ENCODE data around the gene OTUD1.

The OTUD1 gene

GRCh38 chr10:23453465-23453864, 14.6 kb downstream of the OTUD1 start:
- no peak for DNase-seq (ENCODE audit: low read depth)
- TF ChIP-seq POLR2A (IDR thresholded peaks at IDR 0.05; ENCODE audit: extremely low read depth, insufficient read length), result no peak
- no peak for TF ChIP-seq MYC (IDR thresholded peaks at IDR 0.05; ENCODE audit: low read depth, low read length)
- no peak for TF ChIP-seq CTCF (IDR thresholded peaks at IDR 0.05; ENCODE audit: low read depth, low read length)
- no peak for TF ChIP-seq MAX (IDR thresholded peaks at IDR 0.05; ENCODE audit: low read depth, low read length)
- no peak overlapping the region for H3K4me3 ChIP-seq (ENCODE audit: low read depth, low read length)

- DNase-seq (ENCODE audit: low read depth), result no peak
- TF ChIP-seq MAX (IDR thresholded peaks at IDR 0.05; ENCODE audit: low read depth, low read length) (no peak), MYC (IDR thresholded peaks at IDR 0.05; ENCODE audit: low read depth, low read length) (no peak), CTCF (IDR thresholded peaks at IDR 0.05; ENCODE audit: low read depth, low read length) (no peak), POLR2A (IDR thresholded peaks at IDR 0.05; ENCODE audit: extremely low read depth, insufficient read length) (no peak)
- no peak overlapping the region for H3K4me3 ChIP-seq (ENCODE audit: low read depth, low read length)
Observed at GRCh38 chr10:23457632-23458417, 18.9 kb downstream of the OTUD1 start.

GRCh38 chr10:23459308-23459939, 20.5 kb downstream of the OTUD1 start:
- DNase-seq (ENCODE audit: low read depth), result no peak

GRCh38 chr10:23461557-23461956, 22.7 kb downstream of the OTUD1 start:
- no peak for TF ChIP-seq POLR2A (IDR thresholded peaks at IDR 0.05; ENCODE audit: extremely low read depth, insufficient read length)
- TF ChIP-seq CTCF (IDR thresholded peaks at IDR 0.05; ENCODE audit: low read depth, low read length), result no peak
- no peak for TF ChIP-seq MYC (IDR thresholded peaks at IDR 0.05; ENCODE audit: low read depth, low read length)
- no peak for TF ChIP-seq MAX (IDR thresholded peaks at IDR 0.05; ENCODE audit: low read depth, low read length)
- no peak overlapping the region for H3K4me3 ChIP-seq (ENCODE audit: low read depth, low read length)
- DNase-seq (ENCODE audit: low read depth), result no peak

More at GRCh38 chr10:23459308-23459939, 20.5 kb downstream of the OTUD1 start:
- no peak overlapping the region for H3K4me3 ChIP-seq (ENCODE audit: low read depth, low read length)
- TF ChIP-seq MYC (IDR thresholded peaks at IDR 0.05; ENCODE audit: low read depth, low read length) (no peak), CTCF (IDR thresholded peaks at IDR 0.05; ENCODE audit: low read depth, low read length) (no peak), POLR2A (IDR thresholded peaks at IDR 0.05; ENCODE audit: extremely low read depth, insufficient read length) (no peak)

GRCh38 chr10:23467012-23467411, 28.1 kb downstream of the OTUD1 start:
- TF ChIP-seq POLR2A (IDR thresholded peaks at IDR 0.05; ENCODE audit: extremely low read depth, insufficient read length), result no peak
- no peak for TF ChIP-seq CTCF (IDR thresholded peaks at IDR 0.05; ENCODE audit: low read depth, low read length)
- DNase-seq (ENCODE audit: low read depth), result no peak
- no peak overlapping the region for H3K4me3 ChIP-seq (ENCODE audit: low read depth, low read length)

All from NB4 (cell line).